ENCODE data around the gene FPGS.

Gene FPGS

DNA sequence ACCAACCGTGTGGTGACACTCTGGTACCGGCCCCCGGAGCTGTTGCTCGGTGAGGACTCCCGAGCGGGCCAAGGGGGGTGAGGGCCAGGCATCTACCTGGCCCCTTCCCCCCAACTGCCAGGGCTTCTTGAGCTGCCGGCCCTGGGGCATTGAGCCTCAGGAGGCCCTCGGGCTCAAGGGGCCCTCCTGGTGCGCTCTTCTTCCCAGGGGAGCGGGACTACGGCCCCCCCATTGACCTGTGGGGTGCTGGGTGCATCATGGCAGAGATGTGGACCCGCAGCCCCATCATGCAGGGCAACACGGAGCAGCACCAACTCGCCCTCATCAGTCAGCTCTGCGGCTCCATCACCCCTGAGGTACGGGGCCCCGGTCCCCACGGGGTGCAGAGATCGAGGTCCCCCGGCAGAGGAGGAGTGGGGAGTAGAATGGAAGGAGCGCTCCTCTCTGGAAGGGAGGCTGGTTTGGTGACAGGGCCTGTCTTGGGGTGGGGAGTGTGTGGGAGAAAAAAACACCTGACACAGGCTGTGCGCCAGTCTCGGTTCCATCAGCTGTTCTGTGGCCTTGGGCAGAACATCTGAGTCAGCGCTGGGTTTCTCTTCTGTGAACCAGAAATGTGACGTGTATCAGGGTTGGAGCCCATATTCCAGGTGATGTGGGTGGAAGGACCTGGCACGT is 14.2 kb upstream of the FPGS start:
- no peak for DNase-seq

DNA sequence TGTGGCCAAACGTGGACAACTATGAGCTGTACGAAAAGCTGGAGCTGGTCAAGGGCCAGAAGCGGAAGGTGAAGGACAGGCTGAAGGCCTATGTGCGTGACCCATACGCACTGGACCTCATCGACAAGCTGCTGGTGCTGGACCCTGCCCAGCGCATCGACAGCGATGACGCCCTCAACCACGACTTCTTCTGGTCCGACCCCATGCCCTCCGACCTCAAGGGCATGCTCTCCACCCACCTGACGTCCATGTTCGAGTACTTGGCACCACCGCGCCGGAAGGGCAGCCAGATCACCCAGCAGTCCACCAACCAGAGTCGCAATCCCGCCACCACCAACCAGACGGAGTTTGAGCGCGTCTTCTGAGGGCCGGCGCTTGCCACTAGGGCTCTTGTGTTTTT is 13.5 kb upstream of the FPGS start:
- DNase-seq = no peak

DNA sequence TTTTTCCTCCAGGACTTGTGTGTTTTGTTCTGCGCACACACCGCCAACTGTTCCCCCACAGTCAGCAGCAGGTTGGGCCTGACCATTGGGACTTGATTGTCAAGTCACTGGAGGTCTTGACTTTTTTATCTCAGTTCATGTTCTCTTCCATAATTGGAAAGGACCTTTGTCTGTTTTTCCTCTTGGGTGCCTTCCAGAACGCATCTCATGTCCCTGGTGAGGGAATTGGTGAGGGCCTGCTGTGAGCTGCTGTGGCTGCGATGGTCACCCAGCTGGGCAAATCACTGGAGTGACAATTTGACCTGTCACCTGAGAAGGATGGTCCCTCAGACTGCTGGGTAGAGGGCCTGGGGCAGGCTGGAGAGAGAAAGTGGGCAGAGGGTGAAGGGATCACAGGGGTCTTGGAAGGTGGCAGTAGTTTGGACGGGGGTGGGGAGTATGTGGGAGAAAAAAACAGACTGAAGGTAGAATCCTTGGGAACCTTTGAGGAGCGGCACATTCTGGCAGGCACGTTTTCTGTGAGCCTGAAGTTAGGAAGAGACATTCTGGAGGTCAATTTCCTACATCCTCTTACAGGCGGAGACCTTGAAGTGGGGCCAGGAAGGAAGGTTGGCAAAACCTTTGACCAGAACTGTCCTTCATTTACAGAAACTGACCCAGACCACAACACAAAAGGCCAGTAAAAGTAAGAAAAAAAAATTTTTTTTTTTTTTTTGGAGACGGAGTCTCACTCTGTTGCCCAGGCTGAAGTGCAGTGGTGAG is 12.4 kb upstream of the FPGS start:
- no peak for DNase-seq

DNA sequence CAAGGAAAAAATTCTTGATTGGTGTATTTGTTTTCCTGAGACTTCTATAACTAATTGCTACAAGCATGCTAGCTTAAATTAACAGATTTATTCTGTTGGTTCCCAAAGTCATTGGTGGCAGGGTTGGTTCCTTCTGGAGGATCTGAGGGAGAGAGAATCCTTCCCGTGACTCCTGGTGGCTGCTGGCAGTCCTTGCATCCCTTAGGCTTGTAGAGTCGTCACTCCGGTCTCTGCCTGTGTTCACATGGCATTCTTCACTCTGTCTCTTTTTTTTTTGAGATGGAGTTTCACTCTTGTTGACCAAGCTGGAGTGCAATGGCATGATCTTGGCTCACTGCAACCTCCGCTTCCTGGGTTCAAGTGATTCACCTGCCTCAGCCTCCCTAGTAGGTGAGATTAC is 11.6 kb upstream of the FPGS start:
- no peak for DNase-seq

DNA sequence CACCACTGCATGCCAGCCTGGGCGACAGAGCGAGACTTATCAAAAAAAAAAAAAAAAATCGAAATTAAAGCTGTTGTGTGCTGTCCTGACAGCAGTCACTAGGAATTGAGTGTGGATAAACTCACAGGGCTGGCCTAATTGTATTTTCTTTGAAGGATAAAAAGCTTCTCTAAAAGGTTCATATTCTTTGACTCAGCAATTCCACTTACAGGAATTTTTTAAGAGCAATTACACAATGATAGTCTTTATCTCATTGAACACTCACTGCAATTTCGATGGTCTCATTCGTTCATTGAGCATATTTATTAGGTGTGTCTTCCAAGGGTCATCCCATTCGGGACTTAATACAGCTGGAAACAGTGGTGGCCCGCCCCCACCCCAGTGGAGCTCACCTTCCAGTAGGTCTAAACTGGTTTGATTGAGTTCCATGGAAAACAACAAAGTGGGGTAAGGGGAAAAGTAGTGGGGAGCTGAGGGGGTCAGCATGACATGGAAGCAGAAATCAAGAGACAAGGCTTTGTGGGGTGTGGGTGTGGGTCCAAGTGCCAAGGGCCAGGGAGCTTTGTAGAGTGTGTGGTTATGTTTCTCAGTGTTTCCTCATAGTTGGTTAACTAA is 10.2 kb upstream of the FPGS start:
- DNase-seq = no peak

DNA sequence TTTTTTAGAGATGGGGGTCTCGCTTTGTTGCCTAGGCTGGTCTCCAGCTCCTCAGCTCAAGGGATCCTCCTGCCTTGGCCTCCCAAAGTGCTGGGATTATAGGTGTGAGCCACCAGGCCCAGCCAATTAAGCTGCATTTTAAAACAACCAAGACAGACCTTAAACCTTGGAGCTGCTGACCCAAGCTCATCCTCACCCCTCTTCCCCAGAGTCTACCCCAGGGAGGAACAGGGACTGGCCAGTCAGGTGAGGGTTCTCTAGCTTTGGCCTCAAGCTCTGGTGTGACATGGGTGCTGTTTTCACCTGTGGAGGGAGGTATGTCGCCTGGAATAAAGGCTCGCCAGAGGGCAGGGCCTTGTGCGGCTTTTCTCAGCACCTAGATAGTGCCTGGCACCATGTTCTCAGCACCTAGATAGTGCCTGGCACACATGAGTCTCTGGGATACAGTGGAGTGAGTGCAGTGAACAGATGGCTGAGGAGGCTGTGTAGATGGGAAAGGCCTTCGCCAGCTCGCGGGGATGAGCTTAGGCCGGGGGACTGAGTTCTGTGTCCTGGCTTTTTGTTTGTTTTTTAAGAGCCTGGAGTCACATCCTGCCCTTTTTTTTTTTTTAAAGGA is 9.5 kb upstream of the FPGS start:
- DNase-seq = no peak

DNA sequence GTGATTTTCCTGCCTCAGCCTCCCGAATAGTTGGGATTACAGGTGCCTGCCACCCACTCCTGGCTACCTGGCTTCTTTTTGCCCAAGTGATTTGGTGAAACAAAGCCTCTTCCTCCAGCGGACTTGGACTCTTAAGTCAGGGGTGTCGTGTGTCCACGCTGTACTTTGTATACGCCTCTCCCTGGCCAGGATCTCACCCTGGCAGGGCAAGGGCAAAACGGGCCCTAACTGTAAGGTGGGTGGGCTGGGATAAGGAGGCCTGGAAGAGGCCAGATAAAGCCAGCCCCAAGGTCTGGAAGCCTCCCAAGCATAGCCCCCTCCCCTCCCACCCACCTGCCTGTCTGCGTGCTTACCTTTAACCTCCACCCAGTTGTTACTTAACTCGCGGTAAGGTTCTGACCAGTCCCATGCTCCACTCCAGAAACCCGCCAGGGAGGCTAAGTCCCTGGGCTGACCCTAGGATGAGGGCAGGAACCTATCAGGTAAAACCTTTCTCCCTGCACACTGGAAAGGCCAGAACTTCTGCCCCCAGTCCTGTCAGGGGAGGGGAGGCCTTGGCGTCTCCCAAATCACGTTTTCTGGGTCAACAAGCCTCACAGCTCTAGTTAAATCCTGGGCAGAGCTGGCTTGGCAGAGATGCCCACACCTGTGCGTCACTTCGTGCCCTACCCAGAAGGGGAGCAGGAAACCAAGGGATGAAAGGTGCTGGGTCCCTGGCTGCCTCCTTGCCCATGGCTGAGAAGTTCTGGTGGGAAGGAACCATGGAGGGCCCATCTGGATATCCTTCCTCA is 8.5 kb upstream of the FPGS start:
- no peak for DNase-seq

DNA sequence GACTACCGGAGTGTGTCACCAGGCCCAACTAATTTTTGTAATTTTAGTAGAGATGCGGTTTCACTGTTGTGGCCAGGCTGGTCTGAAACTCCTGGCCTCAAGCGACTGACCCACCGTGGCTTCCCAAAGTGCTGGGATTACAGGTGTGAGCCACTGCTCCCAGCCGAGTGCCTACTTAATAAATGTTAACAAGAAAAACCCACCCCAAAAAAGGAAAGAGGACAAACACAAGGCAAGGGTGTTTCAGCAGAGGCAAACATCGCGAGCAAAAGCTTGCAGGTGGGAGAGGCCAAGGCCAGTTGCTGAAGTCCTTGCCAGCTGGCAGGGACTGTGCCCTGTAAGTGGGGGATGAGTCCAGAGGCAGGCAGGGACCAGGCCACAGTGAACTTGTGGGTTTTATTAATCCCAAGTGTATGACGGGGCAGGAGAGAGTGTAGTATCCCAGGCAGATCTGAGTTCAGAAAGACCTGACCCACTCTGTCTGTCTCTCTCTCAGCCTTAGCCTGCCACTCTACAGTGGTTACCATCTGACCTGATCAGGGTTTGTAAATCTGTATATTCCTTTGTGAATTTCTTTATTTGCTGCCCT is 6.4 kb upstream of the FPGS start:
- no peak for DNase-seq

DNA sequence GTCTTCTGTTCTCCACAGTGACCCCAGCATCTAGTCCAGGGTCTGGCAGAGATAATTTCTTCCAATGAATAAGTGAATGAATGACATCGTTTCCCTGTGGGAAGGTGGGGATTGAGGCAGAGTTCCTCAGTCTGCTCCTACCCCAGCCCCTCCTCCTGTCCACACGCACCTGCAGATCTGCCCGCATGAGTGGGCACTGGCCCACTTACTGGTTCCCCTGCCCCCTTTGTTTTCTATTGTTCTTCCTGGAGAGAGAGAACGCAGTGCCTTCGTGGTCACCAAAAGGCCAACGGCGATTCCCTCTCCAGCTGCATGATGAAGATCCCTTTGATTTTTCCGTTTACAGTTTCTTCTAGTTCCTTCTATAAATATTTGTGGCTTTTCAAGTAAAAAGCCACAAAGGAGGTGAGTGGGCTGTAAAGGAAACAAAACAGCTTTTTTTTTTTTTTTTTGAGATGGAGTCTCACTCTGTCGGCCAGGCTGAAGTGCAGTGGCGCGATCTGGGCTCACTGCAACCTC is 5.8 kb upstream of the FPGS start:
- DNase-seq = no peak

DNA sequence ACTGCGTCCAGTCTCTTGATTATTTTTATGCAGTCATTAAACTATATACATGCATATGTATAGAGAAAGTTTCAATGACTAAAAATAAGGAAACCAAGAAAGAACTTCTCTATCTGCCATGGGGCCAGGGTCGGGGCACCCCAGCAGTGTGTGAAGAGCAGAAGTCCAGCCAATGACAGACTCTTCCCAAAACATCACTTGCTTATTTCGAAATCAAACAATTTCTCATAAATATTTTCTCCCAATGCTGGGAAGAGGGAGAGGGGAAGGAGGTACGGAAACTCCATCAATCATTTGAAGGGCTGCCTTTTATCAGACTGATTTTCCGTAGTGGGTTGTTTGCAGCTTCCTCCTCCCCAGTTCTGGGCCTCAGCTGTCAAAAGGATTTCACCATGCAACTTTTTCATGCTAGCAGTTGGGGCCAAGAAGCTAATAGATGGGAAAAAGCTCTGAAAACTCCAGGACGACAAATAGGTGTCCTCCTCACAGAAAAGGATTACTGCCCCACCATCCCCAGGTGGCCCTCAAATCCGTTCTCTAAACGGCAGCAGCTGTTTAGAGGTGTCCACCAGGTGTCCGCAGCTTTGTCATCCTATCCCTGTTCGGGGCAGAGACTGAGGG is 617 bp upstream of the FPGS start:
- no peak for DNase-seq

DNA sequence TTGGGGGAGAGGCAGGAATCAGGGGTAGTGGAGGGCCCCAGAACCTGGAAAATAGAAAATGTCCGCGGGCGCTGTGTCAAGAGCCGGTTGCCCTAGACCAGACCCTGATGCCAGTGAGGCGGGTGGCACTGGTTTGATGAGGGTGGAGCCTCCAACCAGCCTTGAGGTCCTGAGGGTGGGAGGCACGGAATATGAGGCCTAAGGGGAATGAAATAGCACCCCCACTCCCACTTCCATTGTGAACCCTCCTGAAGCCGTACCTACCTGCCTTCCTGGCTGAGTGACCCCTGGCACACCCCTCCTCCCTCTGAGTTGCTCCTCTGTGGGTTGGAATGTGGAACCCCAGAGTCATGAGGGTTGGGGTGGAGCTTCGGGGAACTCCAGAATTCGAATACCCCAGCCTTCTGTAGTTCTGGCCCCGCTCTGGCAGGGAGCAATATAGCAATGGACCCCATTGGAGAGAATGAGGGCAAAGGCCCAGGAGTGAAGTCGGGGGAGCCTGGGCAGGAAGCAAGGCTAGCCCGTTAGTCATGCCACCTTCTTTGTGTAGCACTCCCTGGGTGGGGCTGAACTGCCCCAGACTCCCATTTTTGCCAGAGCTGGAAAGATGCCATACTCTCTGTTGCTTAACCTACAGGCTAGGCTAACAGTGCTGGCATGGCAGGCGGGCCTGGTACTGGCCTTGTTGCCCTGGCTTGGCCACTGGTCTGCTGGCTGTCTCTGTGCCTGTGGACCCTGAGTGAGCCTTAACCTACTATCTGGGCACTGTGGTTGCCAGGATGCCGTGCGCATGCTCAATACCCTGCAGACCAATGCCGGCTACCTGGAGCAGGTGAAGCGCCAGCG is 1.0 kb downstream of the FPGS start:
- no peak for DNase-seq

DNA sequence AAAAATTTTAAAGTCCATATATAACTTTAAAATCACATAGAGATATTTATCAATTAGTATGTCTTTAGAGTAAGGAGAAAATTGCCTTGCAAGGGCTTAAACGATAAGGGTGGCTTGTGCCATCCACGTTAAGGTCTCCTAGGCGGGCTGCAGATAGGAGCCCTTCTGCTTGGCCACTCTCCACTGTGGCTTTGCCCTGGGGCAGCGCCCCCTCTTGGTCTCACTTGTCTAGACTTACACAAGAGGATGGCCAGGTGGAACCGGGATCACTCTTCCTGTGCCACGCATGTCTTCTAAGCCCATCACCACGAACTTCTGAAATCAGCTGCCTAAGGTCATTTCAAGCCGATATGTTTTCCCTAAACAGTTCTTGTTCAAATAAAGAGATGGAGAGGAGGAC is 2.9 kb downstream of the FPGS start:
- peak in 1 of 2 donors; percentile 38 for DNase-seq

DNA sequence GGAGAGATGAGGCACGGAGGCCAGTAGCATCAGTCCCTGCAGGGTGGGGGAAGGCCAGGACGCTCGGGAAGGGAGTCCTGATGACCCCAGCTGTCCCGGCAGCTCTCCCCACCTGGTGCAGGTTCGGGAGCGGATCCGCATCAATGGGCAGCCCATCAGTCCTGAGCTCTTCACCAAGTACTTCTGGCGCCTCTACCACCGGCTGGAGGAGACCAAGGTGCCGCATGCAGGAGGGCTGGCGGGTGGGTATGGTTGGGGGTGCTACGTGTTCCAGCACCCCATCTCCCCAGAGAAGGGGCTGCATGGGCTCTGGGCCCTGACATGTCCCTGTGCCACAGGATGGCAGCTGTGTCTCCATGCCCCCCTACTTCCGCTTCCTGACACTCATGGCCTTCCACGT is 4.2 kb downstream of the FPGS start:
- no peak for DNase-seq

DNA sequence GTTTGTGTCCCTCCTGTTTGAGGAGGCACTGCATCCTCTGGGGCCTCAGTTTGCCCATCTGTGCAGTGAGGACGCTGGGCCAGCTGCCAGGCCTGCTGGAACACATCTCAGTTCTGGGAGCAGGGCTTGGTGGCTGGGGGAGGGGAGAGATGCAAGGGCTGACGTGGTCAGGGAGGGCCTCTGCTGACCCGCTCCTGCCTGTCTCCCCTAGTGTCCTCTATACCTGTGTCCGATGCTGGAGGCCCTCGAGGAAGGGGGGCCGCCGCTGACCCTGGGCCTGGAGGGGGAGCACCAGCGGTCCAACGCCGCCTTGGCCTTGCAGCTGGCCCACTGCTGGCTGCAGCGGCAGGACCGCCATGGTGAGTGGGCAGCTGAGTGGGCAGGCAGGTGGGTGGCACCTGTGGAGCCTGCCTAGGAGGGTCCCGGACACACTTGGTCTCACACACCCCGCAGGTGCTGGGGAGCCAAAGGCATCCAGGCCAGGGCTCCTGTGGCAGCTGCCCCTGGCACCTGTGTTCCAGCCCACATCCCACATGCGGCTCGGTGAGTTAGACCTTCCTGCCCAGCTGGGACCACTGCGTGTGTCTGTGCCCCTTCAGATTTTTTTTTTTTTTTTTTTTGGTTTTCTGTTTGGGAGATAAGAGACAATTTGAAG is 5.8 kb downstream of the FPGS start:
- DNase-seq = no peak

DNA sequence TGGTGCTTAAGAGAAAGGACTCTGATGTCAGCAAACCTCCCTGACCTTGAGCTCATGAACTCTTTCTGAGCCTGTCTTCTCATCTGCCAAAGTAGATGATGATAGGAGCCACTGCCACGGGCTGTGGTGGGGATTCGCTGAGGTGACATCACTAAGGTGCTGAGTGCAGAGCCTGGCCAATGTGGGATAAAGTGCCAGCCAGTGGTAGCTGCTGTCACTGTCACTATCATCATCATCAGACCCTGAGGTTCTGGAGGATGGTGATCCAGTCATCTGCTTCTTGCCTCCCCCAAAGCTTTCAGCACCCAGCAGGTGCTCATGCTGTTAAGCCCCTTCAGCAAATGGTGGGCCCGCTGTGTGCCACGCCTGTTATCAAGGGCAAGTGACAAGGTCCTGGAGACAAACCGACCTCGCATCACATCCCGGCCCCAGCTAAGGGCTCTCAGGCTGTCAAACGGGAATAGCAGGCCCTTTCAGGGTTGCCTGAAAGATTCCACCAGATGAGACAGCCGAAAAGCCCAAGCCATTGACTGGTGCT is 6.4 kb downstream of the FPGS start:
- DNase-seq = no peak

DNA sequence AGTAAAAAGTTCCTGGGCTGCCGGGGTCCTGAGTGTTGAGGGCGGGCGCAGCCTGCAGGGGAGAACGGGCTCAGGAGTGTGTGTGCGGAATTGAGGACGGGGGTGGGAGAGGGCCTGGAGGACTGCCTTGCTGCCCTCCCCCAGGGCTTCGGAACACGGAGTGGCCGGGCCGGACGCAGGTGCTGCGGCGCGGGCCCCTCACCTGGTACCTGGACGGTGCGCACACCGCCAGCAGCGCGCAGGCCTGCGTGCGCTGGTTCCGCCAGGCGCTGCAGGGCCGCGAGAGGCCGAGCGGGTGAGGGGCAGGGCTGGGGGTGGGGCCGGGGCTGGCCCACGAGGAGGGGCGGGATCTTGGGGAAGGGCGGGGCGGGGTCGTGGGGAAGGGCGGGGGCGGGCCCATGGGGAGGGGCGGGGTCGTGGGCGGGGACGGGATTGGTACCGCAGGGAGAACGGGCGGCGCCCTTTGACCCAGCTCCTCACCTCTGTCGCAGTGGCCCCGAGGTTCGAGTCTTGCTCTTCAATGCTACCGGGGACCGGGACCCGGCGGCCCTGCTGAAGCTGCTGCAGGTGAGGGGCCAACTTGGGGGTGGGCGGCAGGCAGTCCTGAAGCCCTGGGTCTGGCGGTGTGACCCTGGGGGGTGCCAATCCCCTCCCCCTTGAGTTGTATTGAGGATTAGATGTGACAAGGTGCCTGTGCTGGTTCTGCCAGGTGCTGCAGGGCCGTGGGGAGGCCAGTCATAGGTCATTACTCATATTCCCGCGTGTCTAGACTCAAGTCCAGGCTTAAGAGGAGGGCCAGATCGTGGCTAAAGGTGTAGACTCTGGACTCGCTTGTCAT is 7.1 kb downstream of the FPGS start:
- no peak for DNase-seq

DNA sequence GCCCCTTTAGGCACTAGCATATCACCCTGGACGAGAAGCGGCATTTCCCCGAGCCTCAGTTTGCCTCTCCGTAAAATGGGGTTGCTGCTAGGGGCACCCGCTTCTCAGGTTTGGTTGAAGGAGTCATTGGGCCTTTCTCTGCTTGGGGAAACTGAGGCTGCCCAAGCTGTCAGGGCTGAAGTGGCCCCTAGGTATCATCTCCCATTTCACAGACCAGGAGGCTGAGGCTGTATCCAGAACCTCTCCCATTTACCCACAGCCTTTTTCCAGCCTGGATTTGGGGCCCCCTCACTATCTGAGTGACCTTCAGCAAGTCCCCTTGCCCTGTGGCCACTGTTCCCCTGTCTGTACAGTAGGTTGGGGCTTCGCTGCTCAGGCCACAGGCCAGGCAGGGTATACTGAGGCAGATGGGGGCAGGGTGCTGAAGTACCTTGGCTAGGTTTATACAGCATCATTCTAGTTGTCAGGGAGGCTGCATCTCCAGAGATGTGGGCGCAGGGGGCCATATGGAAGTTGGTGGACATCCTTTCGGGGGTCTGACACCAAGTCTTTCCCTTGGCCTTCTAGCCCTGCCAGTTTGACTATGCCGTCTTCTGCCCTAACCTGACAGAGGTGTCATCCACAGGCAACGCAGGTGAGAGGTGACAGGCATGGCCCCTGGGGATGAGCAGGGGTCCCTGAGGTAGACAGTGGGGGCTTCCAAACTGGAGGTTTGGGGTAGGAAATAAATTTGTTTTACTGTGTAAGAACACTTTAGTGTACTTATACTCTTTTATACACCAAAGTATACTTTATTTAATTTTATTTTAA is 7.9 kb downstream of the FPGS start:
- no peak for DNase-seq

DNA sequence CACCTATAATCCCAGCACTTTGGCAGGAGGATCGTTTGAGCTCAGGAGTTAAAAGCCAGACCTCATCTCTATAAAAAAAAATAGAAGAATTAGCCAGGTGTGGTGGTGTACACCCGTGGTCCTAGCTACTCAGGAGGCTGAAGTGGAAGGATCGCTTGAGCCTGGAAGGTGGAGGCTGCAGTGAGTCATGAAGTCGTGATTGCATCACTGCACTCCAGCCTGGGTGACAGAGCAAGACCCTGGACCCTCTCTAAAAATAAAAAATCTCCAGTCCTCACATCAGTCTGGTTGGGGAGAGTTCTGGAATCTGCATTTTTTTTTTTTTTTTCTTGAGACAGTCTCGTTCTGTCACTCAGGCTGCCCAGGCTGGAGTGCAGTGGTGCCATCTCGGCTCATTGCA is 9.3 kb downstream of the FPGS start:
- DNase-seq = no peak

Data from CD4-positive, alpha-beta T cell treated with Interleukin-4 for 1 hour (primary cell).